HG03108 (cell line): ENCODE data around the gene ANKRD33B.
A peak's percentile ranks its signal among the peaks of the same experiment; 100 is the strongest.
"Not testable (repeated sequence)": the region's sequence is repeated elsewhere in the genome, so short reads cannot be mapped to it uniquely, and the experiment has no call there.

ENCODE experiments used
- ATAC-seq: cut with Tn5 transposase; IDR thresholded peaks from one replicate; pipeline ENCODE4 v1.9.1; 2021; ENCODE audit warnings: moderate library complexity; ENCODE audit not compliant: unreplicated experiment

The ANKRD33B gene

GRCh38 chr5:10632110-10632761 is 68.4 kb downstream of the ANKRD33B start:
- peak; percentile 30 for ATAC-seq

GRCh38 chr5:10633271-10634049 is 69.6 kb downstream of the ANKRD33B start:
- ATAC-seq = peak; percentile 7

DNA sequence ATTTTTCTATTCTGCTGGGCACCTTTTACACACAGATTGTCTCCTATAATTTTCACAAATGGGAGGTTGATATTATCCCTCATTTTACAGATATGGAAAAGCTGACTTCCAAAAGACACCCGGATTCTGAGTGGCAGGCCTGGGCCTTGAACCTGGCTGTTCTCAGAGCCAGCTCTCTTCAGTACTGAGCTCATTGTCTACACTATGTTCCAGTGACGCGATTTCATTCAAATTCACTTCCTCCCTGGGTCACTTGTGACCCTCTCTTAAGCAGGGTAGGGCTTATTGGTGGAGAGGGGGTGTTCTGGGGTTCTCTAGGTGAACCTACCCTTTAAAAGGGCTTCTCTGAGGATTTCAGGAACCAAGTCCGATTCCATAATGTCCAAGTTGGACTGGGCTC is 70.2 kb downstream of the ANKRD33B start:
- no peak for ATAC-seq

DNA sequence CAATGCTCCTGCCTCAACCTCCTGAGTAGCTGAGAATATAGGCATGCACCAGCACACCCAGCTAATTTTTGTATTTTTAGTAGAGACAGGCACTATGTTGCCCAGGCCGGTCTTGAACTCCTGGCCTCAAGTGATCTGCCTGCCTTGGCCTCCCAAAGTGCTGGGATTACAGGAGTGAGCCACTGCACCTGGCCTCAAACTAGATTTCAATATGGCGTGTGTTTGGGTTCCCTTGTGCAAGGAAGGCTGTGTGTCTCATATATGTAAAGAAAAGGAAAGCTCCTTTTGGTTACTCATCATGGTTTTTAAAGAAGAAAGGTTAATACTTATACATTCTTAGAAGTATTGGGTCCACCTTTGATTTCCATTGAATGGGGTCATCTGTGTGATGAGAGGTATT is 70.7 kb downstream of the ANKRD33B start:
- ATAC-seq = no peak

- ATAC-seq = peak; percentile 61
These were observed 71.5 kb downstream of the ANKRD33B start for GRCh38 chr5:10635257-10635866.

DNA sequence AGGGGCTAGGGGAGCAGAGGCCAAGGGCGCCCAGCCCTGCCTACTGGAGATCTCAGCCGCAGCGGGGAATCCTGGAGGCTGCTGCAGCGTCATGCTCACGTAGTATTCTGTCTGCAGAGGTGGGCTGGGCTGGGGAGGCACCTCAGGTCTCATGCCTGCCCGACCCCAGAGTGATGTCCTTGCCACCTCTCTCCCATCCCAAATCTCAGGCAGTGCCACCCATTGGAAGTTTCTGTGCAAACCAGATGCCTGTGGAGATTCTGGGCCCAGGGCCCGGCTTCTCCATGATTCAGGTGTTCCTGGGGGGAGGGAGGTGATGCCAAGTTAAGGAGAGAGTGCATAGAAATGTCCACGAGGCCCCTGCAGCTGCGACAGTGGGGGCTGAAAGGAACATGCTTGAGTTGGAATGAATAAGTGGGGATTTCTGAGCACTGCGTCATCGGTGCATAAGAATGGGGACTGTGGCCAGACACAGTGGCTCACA is 72.0 kb downstream of the ANKRD33B start:
- no peak for ATAC-seq

- ATAC-seq = no peak
These were observed 72.7 kb downstream of the ANKRD33B start for GRCh38 chr5:10636363-10637142.

- no peak for ATAC-seq
These were observed 74.1 kb downstream of the ANKRD33B start for GRCh38 chr5:10637944-10638343.

DNA sequence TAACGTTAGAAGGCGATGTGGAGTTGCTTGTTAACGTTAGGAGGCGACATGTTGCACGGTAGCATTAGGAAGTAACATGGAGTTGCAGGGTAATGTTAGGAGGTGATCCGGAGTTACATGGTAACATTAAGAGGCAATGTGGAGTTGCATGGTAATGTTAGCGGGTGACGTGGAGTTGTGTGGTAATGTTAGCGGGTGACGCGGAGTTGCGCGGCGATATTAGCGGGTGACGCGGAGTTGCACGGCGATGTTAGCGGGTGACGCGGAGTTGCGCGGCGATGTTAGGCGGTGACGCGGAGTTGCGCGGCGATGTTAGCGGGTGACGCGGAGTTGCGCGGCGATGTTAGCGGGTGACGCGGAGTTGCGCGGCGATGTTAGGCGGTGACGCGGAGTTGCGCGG is 74.9 kb downstream of the ANKRD33B start:
- ATAC-seq = not testable (repeated sequence)

- no peak for ATAC-seq
These were observed 76.0 kb downstream of the ANKRD33B start for GRCh38 chr5:10639846-10640368.

GRCh38 chr5:10642367-10642766 is 78.5 kb downstream of the ANKRD33B start:
- ATAC-seq = no peak

DNA sequence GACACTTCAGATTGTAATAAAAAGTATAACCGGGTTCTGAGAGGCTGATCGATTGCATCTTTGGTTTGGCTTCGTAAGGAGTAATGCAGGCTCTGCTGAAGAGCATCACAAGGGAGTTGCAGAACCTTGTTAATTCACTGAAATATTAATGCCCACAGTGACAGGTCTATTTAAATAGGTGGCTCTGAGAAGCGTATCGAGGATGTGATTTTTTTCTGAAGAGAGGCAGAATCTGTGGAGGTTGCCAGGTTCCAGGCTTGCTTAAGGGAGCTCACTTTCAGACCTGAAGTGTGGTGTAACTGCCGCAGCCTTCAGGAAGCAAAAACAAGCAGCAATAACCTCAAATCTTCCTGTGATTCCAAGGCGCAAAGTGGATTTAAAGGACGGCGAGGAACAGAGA is 80.3 kb downstream of the ANKRD33B start:
- ATAC-seq = no peak

GRCh38 chr5:10645146-10645545 is 81.3 kb downstream of the ANKRD33B start:
- no peak for ATAC-seq

DNA sequence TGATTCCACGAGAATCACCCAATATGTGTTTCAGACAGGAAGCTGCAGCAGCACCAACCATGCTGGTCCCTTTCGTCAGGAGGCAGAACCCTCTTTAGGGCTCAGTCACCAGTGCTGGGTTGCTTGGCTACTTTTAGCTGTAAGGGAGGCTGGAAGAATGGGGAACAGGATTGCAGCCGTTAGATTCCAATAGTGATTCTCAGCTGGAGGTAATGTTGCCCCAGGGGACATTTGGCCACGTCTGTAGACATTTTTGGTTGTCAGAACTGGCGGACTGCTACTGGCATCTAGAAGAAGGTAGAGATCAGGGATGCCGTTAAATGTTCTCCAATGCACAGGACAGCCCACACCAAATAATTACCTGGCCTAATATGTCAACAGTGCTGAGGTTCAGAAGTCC is 81.8 kb downstream of the ANKRD33B start:
- no peak for ATAC-seq

DNA sequence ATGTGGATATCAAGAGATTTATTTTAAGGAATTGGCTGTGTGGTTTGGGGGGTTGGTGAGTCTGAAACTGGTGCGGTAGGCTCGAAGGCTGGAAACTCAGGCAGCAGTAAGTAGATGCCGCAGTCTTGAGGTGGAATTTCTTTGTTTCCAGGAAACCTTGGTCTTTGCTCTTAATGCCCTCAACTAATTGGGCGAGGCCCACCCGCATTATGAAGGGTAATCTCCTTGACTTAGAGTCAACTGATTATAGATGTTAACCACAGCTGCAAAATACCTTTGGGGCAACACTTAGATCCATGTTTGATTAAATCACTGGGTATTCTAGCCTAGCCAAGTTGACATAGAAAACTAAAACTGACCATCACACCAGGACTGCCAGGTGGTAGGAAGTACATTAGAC is 83.8 kb downstream of the ANKRD33B start:
- ATAC-seq = no peak

DNA sequence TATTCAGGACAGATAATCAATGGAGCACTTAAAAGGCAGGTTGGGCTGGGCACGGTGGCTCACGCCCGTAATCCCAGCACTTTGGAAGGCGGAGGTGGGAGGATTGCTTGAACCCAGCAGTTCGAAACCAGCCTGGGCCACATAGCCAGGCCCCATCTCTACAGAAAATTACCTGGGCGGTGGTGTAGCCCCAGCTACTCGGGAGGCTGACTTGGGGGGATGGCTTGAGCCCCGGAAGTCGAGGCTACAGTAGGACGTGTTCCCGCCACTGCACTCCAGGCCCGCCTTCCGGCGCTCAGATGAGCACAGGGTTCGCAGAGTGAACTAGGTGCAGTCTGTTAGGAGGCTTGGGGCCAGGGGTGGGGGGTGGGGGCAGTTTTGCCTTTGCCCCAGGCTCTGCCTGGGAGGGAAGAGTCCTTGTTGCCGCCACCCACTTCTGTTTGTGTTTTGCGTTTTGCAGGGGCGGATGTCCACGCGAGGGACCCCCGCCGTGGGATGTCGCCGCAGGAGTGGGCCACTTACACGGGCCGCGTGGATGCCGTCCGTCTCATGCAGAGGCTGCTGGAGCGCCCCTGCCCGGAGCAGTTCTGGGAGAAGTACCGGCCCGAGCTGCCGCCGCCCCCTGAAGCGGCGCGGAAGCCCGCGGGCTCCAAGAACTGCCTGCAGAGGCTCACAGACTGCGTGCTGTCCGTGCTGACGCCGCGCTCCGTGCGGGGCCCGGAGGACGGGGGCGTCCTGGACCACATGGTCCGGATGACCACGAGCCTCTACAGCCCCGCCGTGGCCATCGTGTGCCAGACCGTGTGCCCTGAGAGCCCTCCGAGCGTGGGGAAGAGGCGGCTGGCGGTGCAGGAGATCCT is 85.2 kb downstream of the ANKRD33B start:
- ATAC-seq = no peak

GRCh38 chr5:10649666-10650380 is 86.0 kb downstream of the ANKRD33B start:
- no peak for ATAC-seq

DNA sequence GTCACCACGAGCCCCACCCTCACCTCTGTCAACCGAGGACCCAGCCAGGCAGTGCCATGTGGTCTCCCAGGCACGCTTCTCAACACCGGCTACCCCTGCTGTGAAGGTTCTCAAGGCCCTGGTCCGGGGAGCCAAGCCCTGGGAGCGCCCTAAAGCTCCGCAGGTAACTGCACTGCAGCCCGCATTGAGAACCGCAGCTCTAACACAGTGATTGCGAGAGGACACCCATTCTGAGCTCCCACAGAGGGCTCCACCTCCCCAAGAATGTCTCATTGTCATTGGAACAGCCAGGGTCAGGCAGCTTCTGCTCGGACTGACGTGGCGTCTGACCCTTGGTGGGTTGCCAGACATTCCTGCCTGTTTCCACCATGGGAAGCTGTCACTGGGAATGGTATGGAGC is 88.3 kb downstream of the ANKRD33B start:
- no peak for ATAC-seq

GRCh38 chr5:10652606-10653005 is 88.7 kb downstream of the ANKRD33B start:
- no peak for ATAC-seq
